ENCODE measurements around the gene TMUB1. TPM values are rescaled to one million over a fixed set of nuclear protein-coding genes. Genes with fewer than 3 reads are reported as not detected.
A peak's percentile ranks its signal among the peaks of the same experiment; 100 is the strongest.

Gene TMUB1
- total and polyA plus RNA-seq, 12 donors: 18.5 to 88.2 (median 26.1) TPM

- 90 to 96% methylated on average over 8 of the region's 8 CpGs for WGBS, 2 donors
- no peaks in the 10 kb centered on the region for H3K27me3 ChIP-seq
- ATAC-seq: no peak
- no peak overlapping the region for H3K27ac ChIP-seq
- no peak for DNase-seq
- no peak overlapping the region for H3K4me3 ChIP-seq
- TF ChIP-seq, protein P1, sequence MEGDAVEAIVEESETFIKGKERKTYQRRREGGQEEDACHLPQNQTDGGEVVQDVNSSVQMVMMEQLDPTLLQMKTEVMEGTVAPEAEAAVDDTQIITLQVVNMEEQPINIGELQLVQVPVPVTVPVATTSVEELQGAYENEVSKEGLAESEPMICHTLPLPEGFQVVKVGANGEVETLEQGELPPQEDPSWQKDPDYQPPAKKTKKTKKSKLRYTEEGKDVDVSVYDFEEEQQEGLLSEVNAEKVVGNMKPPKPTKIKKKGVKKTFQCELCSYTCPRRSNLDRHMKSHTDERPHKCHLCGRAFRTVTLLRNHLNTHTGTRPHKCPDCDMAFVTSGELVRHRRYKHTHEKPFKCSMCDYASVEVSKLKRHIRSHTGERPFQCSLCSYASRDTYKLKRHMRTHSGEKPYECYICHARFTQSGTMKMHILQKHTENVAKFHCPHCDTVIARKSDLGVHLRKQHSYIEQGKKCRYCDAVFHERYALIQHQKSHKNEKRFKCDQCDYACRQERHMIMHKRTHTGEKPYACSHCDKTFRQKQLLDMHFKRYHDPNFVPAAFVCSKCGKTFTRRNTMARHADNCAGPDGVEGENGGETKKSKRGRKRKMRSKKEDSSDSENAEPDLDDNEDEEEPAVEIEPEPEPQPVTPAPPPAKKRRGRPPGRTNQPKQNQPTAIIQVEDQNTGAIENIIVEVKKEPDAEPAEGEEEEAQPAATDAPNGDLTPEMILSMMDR (IDR thresholded peaks at IDR 0.05): no peak
- peaks cover 0 to 74% (median 4%) of the 10 kb centered on the region in 9 donors for H3K36me3 ChIP-seq
- intact Hi-C loops (cut with DNase I): loop anchor here in 6 of 10 donors (5.0 to 10.0 kb wide), 3 partner anchors 44 to 176 kb away; partner anchors contain the start of gene SMARCD3 (in 5 of the 6)
- no peaks in the 10 kb centered on the region for H3K9me3 ChIP-seq
- H3K4me1 ChIP-seq: peaks cover 0 to 28% (median 16%) of the 10 kb centered on the region in 9 donors
Measured at GRCh38 chr7:151128716-151129115, 45.4 kb upstream of the TMUB1 start.

DNA sequence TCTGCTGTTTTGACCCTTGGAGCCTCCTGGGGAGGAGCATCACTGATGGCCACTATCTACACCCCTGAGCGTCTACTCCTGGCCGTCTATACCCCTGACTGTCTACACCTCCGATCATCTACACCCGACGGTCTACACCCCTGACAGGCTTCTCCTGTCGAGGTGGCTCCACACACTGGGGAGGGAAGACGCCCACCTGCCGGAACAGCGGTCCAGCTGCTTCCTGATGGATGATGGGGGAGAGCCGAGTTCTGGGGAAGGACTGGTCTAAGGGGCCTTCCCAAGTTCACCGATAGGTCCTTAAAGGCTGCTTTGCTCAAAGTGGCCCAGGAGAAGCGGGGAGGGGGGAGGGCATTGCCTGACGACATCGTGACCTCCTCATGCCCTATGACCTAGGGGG is 44.9 kb upstream of the TMUB1 start:
- Histone ChIP-seq H3K27me3 (no peaks in the 10 kb centered on the region), H3K4me3 (no peak overlapping the region), H3K36me3 (peaks cover 0 to 74% (median 7%) of the 10 kb centered on the region in 9 donors), H3K27ac (no peak overlapping the region), H3K9me3 (no peaks in the 10 kb centered on the region), H3K4me1 (peaks cover 0 to 28% (median 16%) of the 10 kb centered on the region in 9 donors)
- TF ChIP-seq, protein P1 (IDR thresholded peaks at IDR 0.05): no peak
- intact Hi-C loops (cut with DNase I): loop anchor here in 6 of 10 donors (5.0 to 10.0 kb wide), 3 partner anchors 44 to 177 kb away; partner anchors contain the start of gene SMARCD3 (in 5 of the 6)
- WGBS, 2 donors: 82% methylated on average over 14 of the region's 14 CpGs
- ATAC-seq: no peak
- DNase-seq: no peak

DNA sequence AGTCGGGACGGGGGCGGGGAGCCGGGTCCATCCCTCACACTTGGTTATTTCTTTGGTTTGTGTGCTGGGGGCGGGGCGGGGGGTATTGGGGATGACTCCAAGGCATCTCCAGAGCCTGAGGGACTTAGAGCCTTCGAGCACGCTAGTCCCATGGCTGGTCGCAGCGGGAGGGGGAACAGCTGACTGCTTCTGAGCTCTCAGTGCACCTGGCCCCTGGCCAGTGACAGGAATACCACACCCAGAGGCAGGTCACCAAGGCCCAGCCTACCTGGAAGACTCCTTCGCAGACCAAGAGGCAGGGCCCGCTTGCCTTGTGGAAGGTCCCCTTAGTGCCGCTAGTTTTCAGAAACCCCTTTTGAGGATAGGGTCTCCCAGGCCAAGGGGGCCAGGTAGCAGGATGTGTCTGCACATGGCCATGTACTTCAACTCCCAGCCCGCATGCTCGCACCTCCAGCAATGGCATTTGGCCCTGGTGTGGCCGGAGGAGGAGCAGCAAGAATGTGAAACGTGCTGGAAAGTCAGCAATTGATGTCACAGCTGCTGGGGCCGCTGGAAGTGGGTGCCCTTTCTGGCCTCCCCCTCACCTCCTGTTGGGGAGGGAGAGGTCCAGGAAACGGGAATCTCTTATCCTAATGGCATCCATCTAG is 43.3 kb upstream of the TMUB1 start:
- peak overlapping the region in 2 of 10 donors; percentile 63 to 65 for H3K4me3 ChIP-seq
- TF ChIP-seq, protein P1 (IDR thresholded peaks at IDR 0.05): no peak
- no peaks in the 10 kb centered on the region for H3K27me3 ChIP-seq
- no peak overlapping the region for H3K27ac ChIP-seq
- H3K9me3 ChIP-seq: no peaks in the 10 kb centered on the region
- intact Hi-C loops (cut with DNase I): loop anchor here in 6 of 10 donors (5.0 to 10.0 kb wide), 3 partner anchors 46 to 178 kb away; partner anchors contain the start of gene SMARCD3 (in 5 of the 6)
- peaks cover 3 to 28% (median 15%) of the 10 kb centered on the region in 9 donors for H3K4me1 ChIP-seq
- WGBS, 2 donors: 68 to 73% methylated on average over 19 of the region's 19 CpGs
- DNase-seq (no peak), ATAC-seq (no peak)
- H3K36me3 ChIP-seq: peaks cover 0 to 71% (median 13%) of the 10 kb centered on the region in 9 donors

DNA sequence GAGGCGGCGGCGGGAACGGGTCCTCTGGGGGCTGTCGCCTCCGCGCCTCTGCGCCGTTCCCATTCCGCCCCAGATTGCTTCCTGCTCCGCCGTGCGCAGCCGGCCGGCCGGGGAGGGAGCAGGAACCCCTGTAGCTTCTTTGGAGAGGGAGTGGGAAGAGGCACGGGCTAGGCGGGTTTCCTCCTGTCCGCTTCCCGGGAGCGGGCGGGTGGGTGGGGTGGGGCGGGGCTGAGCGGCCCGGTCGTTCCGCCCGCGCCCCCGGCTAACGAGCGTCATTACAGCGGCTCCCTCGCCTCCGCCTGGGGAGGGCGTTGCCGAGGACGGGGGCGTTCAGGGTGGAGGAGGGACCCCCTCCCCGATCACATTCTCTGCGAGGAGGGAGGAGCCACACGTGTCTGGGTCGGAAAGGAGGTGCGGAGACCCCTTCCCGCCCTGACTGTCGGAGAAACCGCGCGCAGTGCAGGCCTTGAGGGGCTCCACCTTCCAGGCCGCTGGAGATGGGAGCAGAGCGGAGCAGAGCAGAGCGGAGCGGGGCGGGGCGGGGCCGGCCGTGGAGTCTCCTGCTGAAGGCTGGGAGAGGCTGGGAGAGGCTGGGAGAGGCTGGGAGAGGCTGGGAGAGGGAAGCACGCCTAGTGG is 42.7 kb upstream of the TMUB1 start:
- WGBS, 2 donors: 7 to 14% methylated on average over 53 to 58 of the region's 58 CpGs
- intact Hi-C loops (cut with DNase I): loop anchor here (1.0 to 10.0 kb wide), 8 partner anchors 45 to 179 kb away; partner anchors contain the start of gene SMARCD3 (in 5 of the 10)
- H3K27me3 ChIP-seq: no peaks in the 10 kb centered on the region
- ATAC-seq (peak; percentile 14 to 47 (median 38)), DNase-seq (no peak)
- H3K36me3 ChIP-seq: peaks cover 0 to 72% (median 14%) of the 10 kb centered on the region in 9 donors
- H3K27ac ChIP-seq: peak overlapping the region in 5 of 10 donors; percentile 38 to 58 (median 55)
- H3K9me3 ChIP-seq: no peaks in the 10 kb centered on the region
- peaks cover 3 to 28% (median 15%) of the 10 kb centered on the region in 9 donors for H3K4me1 ChIP-seq
- H3K4me3 ChIP-seq: peak overlapping the region in 9 of 10 donors; percentile 23 to 65 (median 59)
- TF ChIP-seq, protein P1 (IDR thresholded peaks at IDR 0.05): no peak
